ENCODE results near the gene RALBP1.

RALBP1 gene

DNA sequence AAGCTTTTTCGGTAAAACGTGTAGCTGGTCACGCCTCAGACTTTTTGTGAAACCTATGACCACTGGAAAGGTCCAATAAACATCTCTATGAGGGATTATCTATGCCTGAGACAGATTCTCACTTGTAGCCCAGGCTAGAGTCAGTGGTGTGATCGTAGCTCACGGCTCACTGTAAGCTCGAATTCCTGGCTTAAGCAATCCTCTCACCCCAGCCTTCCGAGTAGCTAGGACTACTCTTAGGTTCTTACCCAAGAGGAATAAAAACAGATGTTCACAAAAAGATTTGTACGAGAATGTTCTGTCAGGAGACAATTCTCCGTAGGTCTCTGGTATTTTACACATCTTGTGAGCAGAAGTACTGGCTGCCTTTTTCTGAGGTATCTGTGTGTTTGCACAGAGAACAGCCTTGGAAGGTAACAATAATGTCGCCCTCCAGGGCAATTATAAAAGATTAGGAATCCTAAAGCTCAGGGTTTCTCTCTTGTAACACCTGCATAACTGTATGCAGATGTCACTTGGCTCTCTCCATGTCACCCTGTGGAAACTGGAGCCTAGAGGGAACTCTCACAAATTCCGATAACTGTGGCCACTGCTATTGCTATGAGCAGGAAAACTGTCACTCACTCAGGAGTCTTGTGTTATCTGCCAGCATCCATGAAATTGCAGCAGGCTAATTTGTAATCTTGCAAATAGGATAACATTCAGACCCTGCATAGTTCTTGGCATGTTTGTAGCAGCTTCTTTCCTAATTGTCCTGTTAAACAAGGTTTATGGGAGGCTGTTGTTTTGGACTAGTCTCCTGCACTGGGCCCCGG, 25.5 kb upstream of the RALBP1 start:
- TF ChIP-seq CEBPB (IDR thresholded peaks at IDR 0.05), result no peak
- no peak for TF ChIP-seq FOXM1 (IDR thresholded peaks at IDR 0.05; ENCODE audit: borderline replicate concordance, low read depth)
- no peak for TF ChIP-seq TCF12 (IDR thresholded peaks at IDR 0.05; ENCODE audit: low read depth)
- TF ChIP-seq TAF1 (IDR thresholded peaks at IDR 0.05; ENCODE audit: low read depth), result no peak
- TF ChIP-seq EP300 (IDR thresholded peaks at IDR 0.05; ENCODE audit: borderline replicate concordance), result no peak
- TF ChIP-seq NFIC (IDR thresholded peaks at IDR 0.05), result no peak

DNA sequence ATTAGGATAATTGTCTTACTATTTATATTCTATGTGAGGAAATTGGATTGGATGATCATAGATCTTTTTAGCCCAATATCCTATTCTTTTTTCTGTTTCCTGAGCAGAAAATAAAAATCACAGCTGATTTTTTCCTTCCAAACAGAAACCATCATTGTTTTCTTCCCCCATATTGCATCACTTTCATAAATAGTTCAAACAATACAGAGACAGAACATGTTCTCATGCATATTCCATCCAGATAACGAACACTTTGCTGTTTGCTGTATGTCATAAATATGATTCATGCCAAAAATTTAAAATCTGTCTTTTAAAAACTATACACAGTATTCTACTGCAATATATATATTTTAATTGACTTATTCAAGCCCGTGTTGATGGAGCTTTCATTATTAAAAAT, 22.0 kb upstream of the RALBP1 start:
- no peak for TF ChIP-seq MAX (IDR thresholded peaks at IDR 0.05)
- TF ChIP-seq USF1 (IDR thresholded peaks at IDR 0.05), result no peak
- no peak for TF ChIP-seq CREB1 (IDR thresholded peaks at IDR 0.05; ENCODE audit: low read depth)
- TF ChIP-seq TCF12 (IDR thresholded peaks at IDR 0.05; ENCODE audit: low read depth), result no peak
- TF ChIP-seq EGR1 (IDR thresholded peaks at IDR 0.05), result no peak
- TF ChIP-seq RAD21 (IDR thresholded peaks at IDR 0.05; ENCODE audit: low read depth), result no peak
- TF ChIP-seq FOXM1 (IDR thresholded peaks at IDR 0.05; ENCODE audit: borderline replicate concordance, low read depth), result no peak
- no peak for TF ChIP-seq TEAD4 (IDR thresholded peaks at IDR 0.05)
- TF ChIP-seq, protein P1, sequence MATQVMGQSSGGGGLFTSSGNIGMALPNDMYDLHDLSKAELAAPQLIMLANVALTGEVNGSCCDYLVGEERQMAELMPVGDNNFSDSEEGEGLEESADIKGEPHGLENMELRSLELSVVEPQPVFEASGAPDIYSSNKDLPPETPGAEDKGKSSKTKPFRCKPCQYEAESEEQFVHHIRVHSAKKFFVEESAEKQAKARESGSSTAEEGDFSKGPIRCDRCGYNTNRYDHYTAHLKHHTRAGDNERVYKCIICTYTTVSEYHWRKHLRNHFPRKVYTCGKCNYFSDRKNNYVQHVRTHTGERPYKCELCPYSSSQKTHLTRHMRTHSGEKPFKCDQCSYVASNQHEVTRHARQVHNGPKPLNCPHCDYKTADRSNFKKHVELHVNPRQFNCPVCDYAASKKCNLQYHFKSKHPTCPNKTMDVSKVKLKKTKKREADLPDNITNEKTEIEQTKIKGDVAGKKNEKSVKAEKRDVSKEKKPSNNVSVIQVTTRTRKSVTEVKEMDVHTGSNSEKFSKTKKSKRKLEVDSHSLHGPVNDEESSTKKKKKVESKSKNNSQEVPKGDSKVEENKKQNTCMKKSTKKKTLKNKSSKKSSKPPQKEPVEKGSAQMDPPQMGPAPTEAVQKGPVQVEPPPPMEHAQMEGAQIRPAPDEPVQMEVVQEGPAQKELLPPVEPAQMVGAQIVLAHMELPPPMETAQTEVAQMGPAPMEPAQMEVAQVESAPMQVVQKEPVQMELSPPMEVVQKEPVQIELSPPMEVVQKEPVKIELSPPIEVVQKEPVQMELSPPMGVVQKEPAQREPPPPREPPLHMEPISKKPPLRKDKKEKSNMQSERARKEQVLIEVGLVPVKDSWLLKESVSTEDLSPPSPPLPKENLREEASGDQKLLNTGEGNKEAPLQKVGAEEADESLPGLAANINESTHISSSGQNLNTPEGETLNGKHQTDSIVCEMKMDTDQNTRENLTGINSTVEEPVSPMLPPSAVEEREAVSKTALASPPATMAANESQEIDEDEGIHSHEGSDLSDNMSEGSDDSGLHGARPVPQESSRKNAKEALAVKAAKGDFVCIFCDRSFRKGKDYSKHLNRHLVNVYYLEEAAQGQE (IDR thresholded peaks at IDR 0.05; ENCODE audit: low read depth), result no peak
- TF ChIP-seq YY1 (IDR thresholded peaks at IDR 0.05; ENCODE audit: low read depth), result no peak

DNA sequence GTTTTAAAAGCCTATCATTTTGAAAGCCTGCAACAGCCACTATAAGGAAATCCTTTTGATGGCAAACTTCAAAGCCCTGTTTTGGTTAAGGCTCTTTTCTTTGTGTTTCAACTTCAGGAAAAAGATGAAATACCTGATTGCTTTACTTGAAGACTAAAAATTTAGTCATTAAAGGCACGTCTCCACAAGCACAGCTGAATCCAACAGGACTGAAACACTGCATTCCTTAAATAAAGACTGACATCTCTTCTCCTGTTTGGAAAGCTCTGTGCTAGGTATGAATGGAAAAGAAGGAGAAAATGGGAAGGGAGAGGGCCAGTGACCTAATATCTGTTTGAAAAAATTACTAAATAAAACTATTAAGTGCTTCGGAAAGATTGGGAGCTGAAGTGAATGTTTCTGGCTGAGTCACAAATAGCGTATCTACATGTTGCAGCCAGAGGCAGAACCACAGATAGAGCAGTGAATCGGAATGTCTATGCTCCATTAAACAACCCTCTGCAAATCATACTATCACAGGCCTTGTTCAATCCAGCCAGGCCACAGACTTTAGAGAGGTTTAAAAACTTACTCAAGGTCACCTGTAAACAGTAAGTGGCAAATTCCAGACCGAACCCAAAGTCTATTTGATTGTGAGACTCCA, 21.1 kb upstream of the RALBP1 start:
- TF ChIP-seq, protein P1 (IDR thresholded peaks at IDR 0.05; ENCODE audit: low read depth), result no peak
- TF ChIP-seq EP300 (IDR thresholded peaks at IDR 0.05; ENCODE audit: borderline replicate concordance), result no peak
- TF ChIP-seq FOXM1 (IDR thresholded peaks at IDR 0.05; ENCODE audit: borderline replicate concordance, low read depth), result no peak
- no peak for TF ChIP-seq CREB1 (IDR thresholded peaks at IDR 0.05; ENCODE audit: low read depth)
- no peak for TF ChIP-seq EGR1 (IDR thresholded peaks at IDR 0.05)
- TF ChIP-seq NFIC (IDR thresholded peaks at IDR 0.05), result no peak
- no peak for TF ChIP-seq ZBTB7A (IDR thresholded peaks at IDR 0.05; ENCODE audit: low read depth)
- TF ChIP-seq MAX (IDR thresholded peaks at IDR 0.05), result no peak
- no peak for TF ChIP-seq CEBPB (IDR thresholded peaks at IDR 0.05)
- TF ChIP-seq RAD21 (IDR thresholded peaks at IDR 0.05; ENCODE audit: low read depth), result no peak

GRCh38 chr18:9455718-9456511, 19.4 kb upstream of the RALBP1 start:
- TF ChIP-seq RAD21 (IDR thresholded peaks at IDR 0.05; ENCODE audit: low read depth) (no peak), CEBPB (IDR thresholded peaks at IDR 0.05) (no peak), TCF12 (IDR thresholded peaks at IDR 0.05; ENCODE audit: low read depth) (no peak), ZBTB7A (IDR thresholded peaks at IDR 0.05; ENCODE audit: low read depth) (no peak)
- TF ChIP-seq, protein P1 (IDR thresholded peaks at IDR 0.05; ENCODE audit: low read depth), result no peak
